ENCODE results near the gene FAM117B.

The FAM117B gene

GRCh38 chr2:202765436-202765835, 130.7 kb downstream of the FAM117B start:
- no peak for TF ChIP-seq CTCF (IDR thresholded peaks at IDR 0.05)

GRCh38 chr2:202768273-202768672, 133.5 kb downstream of the FAM117B start:
- TF ChIP-seq CTCF (IDR thresholded peaks at IDR 0.05), result no peak

- TF ChIP-seq CTCF (IDR thresholded peaks at IDR 0.05), result no peak
These were observed 134.4 kb downstream of the FAM117B start for GRCh38 chr2:202769201-202769600.

GRCh38 chr2:202771336-202771735, 136.6 kb downstream of the FAM117B start:
- TF ChIP-seq CTCF (IDR thresholded peaks at IDR 0.05), result no peak

- TF ChIP-seq CTCF (IDR thresholded peaks at IDR 0.05), result no peak
These were observed 137.1 kb downstream of the FAM117B start for GRCh38 chr2:202771741-202772460.

- no peak for TF ChIP-seq CTCF (IDR thresholded peaks at IDR 0.05)
These were observed 138.7 kb downstream of the FAM117B start for GRCh38 chr2:202773301-202773973.

GRCh38 chr2:202774104-202774503, 139.3 kb downstream of the FAM117B start:
- no peak for TF ChIP-seq CTCF (IDR thresholded peaks at IDR 0.05)
